GM21717 (cell line): ENCODE measurements around the gene PKHD1.

Experiments
- ATAC-seq: cut with Tn5 transposase; IDR thresholded peaks from one replicate; pipeline ENCODE4 v1.9.1; 2021; ENCODE audit warnings: mild to moderate bottlenecking, moderate library complexity; ENCODE audit not compliant: unreplicated experiment

Gene PKHD1

DNA sequence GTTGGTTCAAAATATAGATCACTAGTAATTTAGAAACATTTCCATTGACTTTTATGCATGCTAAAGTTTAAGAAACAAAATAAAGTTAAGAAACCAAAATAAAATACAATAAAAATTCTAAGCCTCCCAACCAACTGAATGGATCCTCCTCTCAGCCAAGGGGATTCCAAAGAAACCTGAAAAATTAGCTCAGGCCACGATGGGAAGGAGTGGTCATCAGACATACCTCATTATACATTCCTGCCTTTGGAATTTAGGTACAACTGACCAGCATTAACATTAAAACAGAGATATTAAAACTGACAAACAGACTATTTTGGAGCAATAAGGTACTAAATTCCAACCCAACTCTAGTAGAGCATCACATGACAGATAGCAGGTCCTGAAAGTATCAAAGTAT lies 275.2 kb downstream of the PKHD1 start:
- ATAC-seq: no peak

- peak; percentile 90 for ATAC-seq
These were observed 281.9 kb downstream of the PKHD1 start for GRCh38 chr6:51805517-51805916.

DNA sequence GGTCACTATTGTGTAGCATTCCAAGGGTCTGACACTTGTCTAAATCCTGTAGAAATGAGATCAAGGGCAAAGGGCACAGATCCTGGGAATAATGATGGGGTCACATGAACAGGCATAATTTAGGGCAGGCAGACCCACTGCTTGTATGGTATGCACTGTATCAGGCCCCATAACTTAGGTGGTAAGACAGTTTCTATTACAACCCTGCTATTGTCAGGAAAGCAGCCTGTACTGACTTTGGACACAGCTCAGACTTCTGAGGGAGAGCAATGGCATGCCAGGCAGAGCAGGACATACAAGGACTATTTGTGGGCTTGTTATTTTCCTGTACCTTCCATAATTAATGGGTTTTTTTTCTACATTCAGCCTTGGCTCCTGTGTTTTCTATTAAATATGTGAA lies 286.8 kb downstream of the PKHD1 start:
- no peak for ATAC-seq

GRCh38 chr6:51793393-51793792 lies 294.0 kb downstream of the PKHD1 start:
- no peak for ATAC-seq

DNA sequence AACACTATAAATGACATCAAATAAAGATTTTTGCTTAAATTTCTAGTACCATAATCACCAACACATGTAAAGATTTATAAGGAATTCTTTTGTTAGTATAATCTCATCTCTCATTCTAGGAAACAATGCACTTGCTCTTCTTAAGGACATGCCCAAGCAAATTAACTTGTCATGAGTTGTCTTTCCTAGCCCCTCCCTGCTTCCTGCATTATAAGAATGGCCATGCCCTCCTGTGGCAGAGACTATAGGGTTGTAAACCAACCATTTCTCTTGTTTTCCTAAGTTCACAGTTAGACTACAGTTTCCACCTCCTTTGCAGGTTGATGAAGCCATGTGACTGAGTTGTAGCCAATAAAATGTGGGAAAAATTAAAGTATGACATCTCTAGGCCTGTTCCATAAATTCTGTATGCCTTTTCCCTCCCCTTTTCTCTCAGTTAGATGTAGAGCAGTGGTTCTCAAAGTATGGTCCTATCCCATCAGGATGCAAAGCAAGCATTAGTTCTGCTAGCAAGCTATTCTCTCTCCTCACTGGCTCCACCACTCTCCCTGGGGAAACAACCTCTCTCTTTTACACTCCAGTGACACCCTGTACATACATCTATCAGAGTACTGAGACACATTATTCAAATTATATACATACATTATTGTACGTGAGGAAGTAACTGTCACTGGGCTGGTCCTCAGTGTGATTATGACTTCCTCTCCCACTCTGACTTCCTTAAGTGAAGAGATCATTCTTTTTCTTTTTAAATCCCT lies 295.0 kb downstream of the PKHD1 start:
- no peak for ATAC-seq

GRCh38 chr6:51790946-51791345 lies 296.5 kb downstream of the PKHD1 start:
- no peak for ATAC-seq

- ATAC-seq: no peak
These were observed 299.3 kb downstream of the PKHD1 start for GRCh38 chr6:51788121-51788520.

- no peak for ATAC-seq
These were observed 308.7 kb downstream of the PKHD1 start for GRCh38 chr6:51778666-51779065.

GRCh38 chr6:51777618-51778017 lies 309.8 kb downstream of the PKHD1 start:
- no peak for ATAC-seq

- ATAC-seq: no peak
These were observed 311.2 kb downstream of the PKHD1 start for GRCh38 chr6:51775942-51776860.

DNA sequence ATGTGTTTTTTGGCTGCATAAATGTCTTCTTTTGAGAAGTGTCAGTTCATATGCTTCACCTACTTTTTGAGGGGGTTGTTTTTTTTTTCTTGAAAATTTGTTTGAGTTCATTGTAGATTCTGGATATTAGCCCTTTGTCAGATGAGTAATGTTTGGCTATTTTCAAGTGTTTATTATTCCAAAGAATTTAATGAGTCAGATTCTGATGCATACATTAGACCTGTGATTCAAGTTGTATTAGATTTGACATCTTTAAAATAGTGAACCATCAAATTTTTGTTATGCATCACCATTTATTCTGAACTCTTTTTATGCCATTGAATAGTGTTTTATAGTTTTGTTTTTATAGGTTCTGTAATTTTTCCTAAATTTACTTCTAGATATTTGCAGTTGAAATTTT lies 319.3 kb downstream of the PKHD1 start:
- ATAC-seq: no peak

DNA sequence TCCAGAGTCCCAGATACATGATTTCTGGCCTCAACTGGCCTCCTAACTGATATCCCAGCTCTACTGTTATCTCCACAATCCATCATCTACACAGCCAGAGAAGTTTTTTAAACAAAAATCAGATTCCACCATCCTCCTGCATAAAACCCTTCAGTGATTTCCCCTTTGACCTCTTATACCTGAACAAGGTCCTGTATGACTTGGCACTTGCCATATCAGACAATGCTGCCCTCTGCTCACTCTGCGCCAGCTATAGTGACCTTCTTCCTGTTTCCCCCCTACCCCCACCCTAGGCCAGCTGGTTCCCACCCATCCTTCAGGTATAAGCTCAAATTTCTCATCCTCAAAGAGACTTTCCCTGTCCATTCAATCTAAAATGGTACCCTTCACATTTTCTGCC lies 322.2 kb downstream of the PKHD1 start:
- no peak for ATAC-seq

DNA sequence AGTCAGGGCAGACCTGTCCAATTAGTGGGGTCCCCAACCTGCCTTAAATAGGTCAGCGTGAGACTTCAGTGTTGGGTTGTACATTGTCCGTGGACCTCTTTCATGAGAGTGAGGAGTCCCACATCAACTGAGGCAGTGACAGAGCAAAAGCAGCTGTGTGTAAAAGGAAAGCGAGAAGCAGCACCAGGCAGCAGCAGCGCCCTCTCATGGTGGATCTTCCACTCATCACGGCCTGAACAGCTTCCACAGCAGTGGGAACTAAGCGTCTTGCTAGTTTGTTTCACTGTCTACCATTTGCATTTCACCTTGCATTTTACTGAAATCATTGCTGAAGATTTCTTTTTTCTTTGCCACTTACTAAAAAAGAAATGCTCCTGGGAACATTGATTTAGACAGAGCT lies 333.8 kb downstream of the PKHD1 start:
- ATAC-seq: no peak

- ATAC-seq: no peak
These were observed 343.4 kb downstream of the PKHD1 start for GRCh38 chr6:51743999-51744398.

DNA sequence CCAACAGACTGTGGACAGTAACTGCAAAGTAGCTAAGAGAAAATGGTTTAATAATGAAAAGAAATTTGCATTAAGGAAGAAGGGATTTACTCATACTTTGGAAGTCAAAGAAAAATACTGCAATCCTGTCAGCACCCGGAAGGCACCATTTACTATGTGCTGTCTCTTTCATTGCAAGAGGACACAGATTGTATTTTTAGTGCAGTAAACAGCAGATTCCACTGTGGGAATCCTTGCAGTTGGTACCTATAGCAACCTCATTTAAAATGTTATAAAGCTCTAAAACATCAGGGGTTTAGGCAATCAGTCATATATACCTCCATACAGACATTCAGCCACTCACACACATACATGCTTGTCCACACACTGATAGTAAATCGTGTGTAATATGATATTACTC lies 346.8 kb downstream of the PKHD1 start:
- ATAC-seq: no peak

DNA sequence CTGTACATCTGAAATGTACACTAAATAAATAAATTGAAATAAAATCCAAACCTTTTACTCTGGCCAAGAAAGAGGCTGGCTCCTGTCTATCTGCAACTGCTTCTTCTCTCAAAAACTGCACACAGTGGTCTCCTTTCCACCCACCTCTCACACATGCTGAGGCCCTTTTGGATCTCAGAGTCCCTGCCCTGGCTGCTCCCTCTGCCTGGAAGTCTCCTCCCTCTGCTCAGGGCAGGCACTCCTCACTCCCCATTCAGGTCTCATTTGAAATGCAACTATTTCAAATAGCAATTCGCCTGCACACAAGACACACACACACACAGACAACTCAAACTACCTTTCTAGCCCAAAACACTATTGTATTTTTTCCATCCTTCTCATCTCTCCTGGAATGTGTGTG lies 348.8 kb downstream of the PKHD1 start:
- ATAC-seq: no peak

DNA sequence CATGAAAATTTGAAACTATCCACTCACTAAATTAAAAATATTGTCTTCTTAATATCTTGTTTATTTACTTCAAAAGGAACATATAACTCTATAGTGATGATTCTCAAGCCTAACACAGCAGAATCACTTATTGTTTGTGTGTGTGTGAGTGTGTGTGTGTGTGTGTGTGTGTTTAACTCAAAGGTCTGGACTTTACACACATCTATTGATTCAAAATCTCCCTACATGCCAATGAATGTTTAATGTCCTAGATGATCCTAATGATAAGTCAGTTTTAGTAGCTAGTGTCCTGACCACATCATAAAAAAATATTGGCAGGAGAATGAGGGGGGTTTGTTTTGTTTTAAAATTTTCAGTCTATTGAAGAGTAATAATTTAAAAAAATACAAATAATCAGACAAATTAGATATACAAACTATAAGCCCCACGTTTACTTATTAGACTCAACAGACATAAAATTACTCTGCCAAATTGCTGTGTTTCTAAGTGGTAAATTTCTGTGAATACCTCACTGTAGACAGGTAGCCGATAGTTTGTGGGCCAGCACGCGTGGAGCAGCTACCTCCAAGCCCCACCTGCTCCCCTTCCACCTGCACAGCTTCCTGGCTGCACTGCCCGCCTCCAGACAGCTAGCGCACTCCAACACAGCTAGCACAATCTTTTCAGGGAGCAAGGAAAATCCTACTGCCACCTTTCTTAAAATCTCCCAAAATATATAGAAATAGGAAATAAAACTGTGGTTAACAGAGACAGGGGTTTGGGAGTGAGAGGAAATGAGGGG lies 349.6 kb downstream of the PKHD1 start:
- no peak for ATAC-seq

- no peak for ATAC-seq
These were observed 362.3 kb downstream of the PKHD1 start for GRCh38 chr6:51725155-51725554.

- no peak for ATAC-seq
These were observed 367.1 kb downstream of the PKHD1 start for GRCh38 chr6:51720327-51720726.

DNA sequence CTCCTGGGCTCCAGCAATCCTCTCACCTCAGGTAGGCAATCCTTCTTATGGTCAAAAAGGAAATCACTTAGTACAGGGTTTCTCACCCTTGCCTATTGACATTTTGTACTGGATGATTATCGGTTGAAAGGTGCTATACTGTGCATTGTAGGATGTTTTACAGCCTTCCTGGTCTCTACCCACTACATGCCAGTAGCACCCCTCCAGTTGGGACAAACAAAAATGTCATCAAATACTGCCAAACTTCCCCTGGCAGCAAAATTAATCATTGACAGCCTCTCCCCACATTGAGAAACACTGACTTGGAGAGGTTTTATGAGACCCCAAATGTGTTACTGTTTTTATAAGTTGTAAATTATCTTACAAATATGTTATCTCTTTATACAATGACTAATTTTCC lies 368.1 kb downstream of the PKHD1 start:
- ATAC-seq: no peak

- ATAC-seq: no peak
These were observed 368.9 kb downstream of the PKHD1 start for GRCh38 chr6:51718533-51718932.
